HUES6 (cell line): ENCODE results near the gene ZFP37.
A peak's percentile ranks its signal among the peaks of the same experiment; 100 is the strongest.
"Not testable (repeated sequence)": the region's sequence is repeated elsewhere in the genome, so short reads cannot be mapped to it uniquely, and the experiment has no call there.

Experiments used
- H3K27ac ChIP-seq: 2 replicates; pipeline ENCODE4 v1.7.0; 2013; ENCODE audit warnings: low read depth, mild to moderate bottlenecking, low read length, inconsistent platforms
- H3K27me3 ChIP-seq: 2 replicates; pipeline ENCODE4 v1.6.1; 2013; ENCODE audit warnings: low read length; ENCODE audit not compliant: control insufficient read depth, insufficient read depth
- H3K36me3 ChIP-seq: 2 replicates; pipeline ENCODE4 v1.6.1; 2013; ENCODE audit warnings: low read length; ENCODE audit not compliant: control insufficient read depth, insufficient read depth
- H3K4me1 ChIP-seq: 2 replicates; pipeline ENCODE4 v1.6.1; 2013; ENCODE audit warnings: low read length; ENCODE audit not compliant: control insufficient read depth, insufficient read depth
- H3K4me3 ChIP-seq: 2 replicates; pipeline ENCODE4 v1.5.1; 2013; ENCODE audit warnings: low read depth, low read length
- H3K9ac ChIP-seq: one replicate; pipeline ENCODE4 v1.6.1; 2013; ENCODE audit warnings: mild to moderate bottlenecking, low read length
- H3K9me3 ChIP-seq: 2 replicates; pipeline ENCODE4 v1.6.1; 2013; ENCODE audit warnings: low read depth, low read length; ENCODE audit not compliant: control insufficient read depth, insufficient read depth

Gene ZFP37

DNA sequence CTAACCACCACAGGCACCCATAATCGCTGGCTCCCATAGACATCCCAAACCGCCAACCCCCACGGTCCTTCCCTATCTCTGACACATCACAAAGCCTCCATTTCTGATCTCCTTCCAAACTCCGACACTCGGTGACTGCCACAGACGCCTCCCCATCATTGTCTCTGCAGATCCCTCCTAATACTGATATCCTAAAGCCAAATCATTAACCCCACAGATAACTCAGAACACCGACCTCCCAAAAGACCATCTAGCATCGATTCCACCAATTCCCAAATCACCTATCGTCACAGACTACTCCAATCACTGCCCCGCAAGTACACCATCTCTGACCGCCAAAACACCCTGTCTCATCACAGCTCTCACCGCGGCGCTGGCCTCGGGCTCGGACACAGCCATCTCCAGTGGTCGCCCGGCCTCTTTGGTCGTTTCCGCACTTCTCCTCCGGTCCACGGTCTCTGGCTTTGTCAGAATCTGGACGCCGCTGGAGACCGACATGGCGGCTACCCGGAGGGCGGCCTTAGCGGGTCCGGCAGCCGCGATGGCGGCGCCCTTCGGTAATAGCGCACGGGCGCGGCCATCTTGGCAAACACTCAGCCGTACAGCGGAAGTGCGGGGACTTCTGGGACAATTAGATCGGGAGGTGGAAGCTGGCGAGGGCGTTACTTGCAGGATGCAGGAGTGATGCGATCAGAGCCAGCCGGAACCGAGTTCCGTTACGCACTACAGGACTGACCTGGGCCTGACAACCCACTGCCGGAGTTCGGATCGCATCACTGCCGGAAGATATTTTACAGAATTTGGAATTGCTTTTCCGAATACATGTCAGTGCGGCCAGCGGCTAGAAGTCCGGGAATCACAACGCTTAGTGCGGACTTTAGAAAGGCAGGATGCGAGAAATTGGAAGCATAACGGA, at the start of gene ZFP37:
Gene ZFP37, minus strand, starts transcription at position 534 of the 916 bp plus-strand sequence. Its CDS starts 36 bp downstream, at position 498.
- H3K36me3 ChIP-seq: no peaks in the 10 kb centered on the region
- H3K9ac ChIP-seq: peak within 1 kb of the TSS; percentile 75
- no peak within 1 kb of the TSS for H3K27ac ChIP-seq
- H3K9me3 ChIP-seq: peaks cover 53% of the 10 kb centered on the region
- no peaks in the 10 kb centered on the region for H3K4me1 ChIP-seq
- peaks cover 11% of the 10 kb centered on the region; the same call in 1 of the 2 replicates for H3K27me3 ChIP-seq
- peak within 1 kb of the TSS; percentile 91 for H3K4me3 ChIP-seq

- H3K4me1 ChIP-seq, H3K27ac ChIP-seq, H3K9me3 ChIP-seq, H3K36me3 ChIP-seq, H3K4me3 ChIP-seq, H3K9ac ChIP-seq: not testable (repeated sequence)
- H3K27me3 ChIP-seq: peaks cover 18% of the 10 kb centered on the region
Observed at GRCh38 chr9:113105345-113105744, 48.8 kb upstream of the ZFP37 start.

- H3K27me3 ChIP-seq: peaks cover 68% of the 10 kb centered on the region
- no peak overlapping the region for H3K4me3 ChIP-seq
- H3K27ac ChIP-seq: no peak overlapping the region
- H3K9ac ChIP-seq: no peak overlapping the region
- no peaks in the 10 kb centered on the region for H3K4me1 ChIP-seq
- H3K9me3 ChIP-seq: peaks cover 2% of the 10 kb centered on the region; the same call in 1 of the 2 replicates
- H3K36me3 ChIP-seq: no peaks in the 10 kb centered on the region
Observed at GRCh38 chr9:113095561-113095960, 39.0 kb upstream of the ZFP37 start.

GRCh38 chr9:113089924-113090323, 33.4 kb upstream of the ZFP37 start:
- H3K4me3 ChIP-seq, H3K9me3 ChIP-seq, H3K9ac ChIP-seq, H3K36me3 ChIP-seq, H3K27ac ChIP-seq, H3K4me1 ChIP-seq: not testable (repeated sequence)
- H3K27me3 ChIP-seq: peaks cover 47% of the 10 kb centered on the region

DNA sequence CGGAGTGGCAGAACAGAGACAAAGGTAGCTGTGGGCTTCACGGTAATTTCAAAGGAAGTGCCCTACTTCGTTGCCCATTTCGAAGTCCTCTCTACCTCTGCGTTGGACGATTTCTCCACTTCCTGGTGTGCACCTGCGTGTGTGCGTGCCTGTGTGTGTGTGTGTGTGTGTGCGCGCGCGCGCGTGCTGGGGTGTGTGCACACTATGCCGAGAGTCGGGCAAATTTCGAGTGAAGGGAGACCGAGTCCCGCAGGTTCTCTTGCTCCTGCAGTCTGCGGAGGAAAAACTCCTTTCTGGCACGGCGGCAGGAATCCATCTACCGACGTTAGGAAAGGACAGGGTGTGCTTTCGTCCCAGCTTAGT, 32.6 kb upstream of the ZFP37 start:
- not testable (repeated sequence) for H3K9me3 ChIP-seq, H3K27ac ChIP-seq, H3K36me3 ChIP-seq, H3K4me1 ChIP-seq, H3K4me3 ChIP-seq, H3K9ac ChIP-seq
- peaks cover 43% of the 10 kb centered on the region for H3K27me3 ChIP-seq

DNA sequence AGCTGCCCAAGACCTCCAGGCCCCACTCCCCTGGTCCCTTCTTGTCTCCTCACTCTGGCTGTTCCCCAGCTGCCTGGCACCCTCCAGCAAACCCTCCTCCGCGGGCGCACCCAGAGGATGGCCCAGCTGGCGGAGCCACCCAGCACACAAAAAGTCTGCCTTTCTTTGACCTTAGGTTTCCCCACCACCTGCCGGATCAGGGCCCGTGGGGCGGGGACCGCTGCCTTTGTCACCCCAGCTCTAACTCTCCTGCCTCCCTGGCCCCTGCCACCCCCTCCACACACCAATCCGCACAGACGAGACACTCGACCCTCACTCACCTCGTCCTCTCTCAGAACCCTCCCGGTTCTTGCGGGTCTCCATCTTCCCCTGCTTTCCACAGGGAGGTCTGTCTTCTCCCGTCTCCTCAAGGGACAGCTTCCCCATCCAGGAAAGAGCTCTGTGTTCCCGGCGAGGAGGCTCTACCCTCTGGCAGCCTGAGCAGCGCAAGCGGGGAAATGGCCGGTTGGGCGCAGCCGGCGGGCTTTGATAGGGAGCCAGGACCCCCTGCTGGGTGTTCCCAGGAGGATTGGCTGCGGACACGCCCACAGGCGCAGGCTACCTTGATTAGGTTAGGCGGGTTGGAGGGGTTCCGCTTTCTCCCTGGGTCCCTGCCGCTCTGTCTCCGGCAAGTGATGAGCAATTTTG, 32.1 kb upstream of the ZFP37 start:
- not testable (repeated sequence) for H3K4me3 ChIP-seq, H3K9ac ChIP-seq, H3K36me3 ChIP-seq, H3K27ac ChIP-seq, H3K4me1 ChIP-seq, H3K9me3 ChIP-seq
- peaks cover 38% of the 10 kb centered on the region for H3K27me3 ChIP-seq

GRCh38 chr9:113062932-113063310, 6.4 kb upstream of the ZFP37 start:
- not testable (repeated sequence) for H3K27ac ChIP-seq, H3K9ac ChIP-seq, H3K4me3 ChIP-seq, H3K4me1 ChIP-seq, H3K36me3 ChIP-seq
- Histone ChIP-seq H3K9me3 (peaks cover 12% of the 10 kb centered on the region; the same call in 1 of the 2 replicates), H3K27me3 (peaks cover 19% of the 10 kb centered on the region; the same call in 1 of the 2 replicates)

DNA sequence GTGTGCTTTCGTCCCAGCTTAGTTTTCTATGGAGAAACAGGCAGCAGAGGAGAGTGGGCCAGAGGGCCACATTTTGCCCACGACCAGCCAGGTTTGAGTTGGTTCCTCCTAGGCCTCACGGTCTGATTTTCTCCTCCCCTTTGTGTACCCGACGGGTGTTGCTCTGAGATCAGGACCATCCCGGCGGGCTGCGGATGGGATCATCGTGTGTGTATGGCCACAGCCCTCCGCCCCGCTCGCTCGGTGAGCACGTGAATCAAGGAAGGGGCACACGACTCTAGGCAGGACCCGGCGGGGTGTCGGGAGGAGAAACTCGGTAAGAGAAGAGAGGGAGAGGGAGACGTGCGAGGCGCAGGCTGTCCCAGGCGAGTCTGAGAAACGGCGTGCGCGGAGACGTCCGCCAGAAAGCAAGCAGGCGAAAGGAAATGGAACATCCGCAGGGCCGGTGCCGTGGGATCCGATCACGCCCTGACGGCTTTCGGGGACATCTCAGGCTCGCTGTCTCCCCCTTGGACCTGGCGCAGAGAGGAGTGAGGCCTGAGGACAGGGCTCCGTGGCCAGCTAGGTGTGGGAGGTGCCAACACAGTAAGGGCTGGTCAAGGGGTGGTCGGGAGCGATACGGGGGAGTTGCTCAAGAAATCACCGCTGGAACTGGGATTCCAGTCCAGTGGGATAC, 5.9 kb upstream of the ZFP37 start:
- H3K9me3 ChIP-seq: peaks cover 12% of the 10 kb centered on the region; the same call in 1 of the 2 replicates
- H3K4me3 ChIP-seq, H3K27ac ChIP-seq, H3K4me1 ChIP-seq, H3K36me3 ChIP-seq, H3K9ac ChIP-seq: not testable (repeated sequence)
- H3K27me3 ChIP-seq: peaks cover 19% of the 10 kb centered on the region; the same call in 1 of the 2 replicates

DNA sequence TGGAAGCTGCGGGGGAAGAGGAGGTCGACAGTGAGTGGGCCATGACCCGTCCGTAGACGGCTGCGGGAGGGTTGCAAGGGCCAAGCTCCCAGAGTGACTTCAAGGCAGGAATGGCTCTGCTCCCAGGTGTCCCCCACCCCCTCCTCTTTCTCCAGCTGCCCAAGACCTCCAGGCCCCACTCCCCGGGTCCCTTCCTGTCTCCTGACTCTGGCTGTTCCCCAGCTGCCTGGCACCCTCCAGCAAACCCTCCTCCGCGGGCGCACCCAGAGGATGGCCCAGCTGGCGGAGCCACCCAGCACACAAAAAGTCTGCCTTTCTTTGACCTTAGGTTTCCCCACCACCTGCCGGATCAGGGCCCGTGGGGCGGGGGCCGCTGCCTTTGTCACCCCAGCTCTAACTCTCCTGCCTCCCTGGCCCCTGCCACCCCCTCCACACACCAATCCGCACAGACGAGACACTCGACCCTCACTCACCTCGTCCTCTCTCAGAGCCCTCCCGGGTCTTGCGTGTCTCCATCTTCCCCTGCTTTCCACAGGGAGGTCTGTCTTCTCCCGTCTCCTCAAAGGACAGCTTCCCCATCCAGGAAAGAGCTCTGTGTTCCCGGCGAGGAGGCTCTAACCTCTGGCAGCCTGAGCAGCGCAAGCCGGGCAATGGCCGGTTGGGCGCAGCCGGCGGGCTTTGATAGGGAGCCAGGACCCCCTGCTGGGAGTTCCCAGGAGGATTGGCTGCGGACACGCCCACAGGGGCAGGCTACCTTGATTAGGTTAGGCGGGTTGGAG, 4.7 kb upstream of the ZFP37 start:
- H3K36me3 ChIP-seq, H3K9ac ChIP-seq, H3K4me3 ChIP-seq, H3K27ac ChIP-seq, H3K4me1 ChIP-seq: not testable (repeated sequence)
- peaks cover 12% of the 10 kb centered on the region; the same call in 1 of the 2 replicates for H3K9me3 ChIP-seq
- peaks cover 19% of the 10 kb centered on the region; the same call in 1 of the 2 replicates for H3K27me3 ChIP-seq

DNA sequence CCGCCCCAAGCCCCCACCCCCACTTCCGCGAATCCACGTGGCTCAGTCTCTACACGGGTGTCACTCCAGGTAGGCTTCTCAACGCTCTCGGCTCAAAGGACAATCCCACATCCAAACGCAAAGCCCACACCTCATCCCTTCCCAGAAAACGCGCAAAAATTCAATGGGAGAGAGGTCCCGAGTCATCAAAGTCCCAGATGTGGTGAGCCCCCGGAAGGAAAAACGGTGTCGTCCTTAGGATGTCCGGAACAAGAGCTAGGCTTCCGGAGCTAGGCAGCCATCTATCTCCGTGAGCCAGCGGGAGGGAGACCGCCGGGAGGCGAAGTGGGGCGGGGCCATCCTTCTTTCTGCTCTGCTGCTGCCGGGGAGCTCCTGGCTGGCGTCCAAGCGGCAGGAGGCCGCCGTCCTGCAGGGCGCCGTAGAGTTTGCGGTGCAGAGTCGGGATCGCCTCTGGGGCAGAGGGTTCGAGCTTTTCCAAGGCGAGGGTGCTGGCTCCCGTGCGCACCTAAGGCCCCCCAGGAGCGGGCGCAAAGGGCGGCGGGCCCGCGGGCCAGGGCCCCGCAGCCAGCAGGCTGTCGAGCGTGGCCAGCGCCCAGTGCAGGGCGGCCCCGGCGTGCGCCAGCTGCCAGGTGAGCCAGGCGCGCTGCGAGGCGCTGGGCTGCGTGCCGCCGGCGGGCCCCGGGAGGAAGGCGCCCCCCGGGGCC, 3.2 kb upstream of the ZFP37 start:
- H3K9ac ChIP-seq, H3K27ac ChIP-seq, H3K4me3 ChIP-seq, H3K36me3 ChIP-seq, H3K4me1 ChIP-seq: not testable (repeated sequence)
- Histone ChIP-seq H3K9me3 (peaks cover 21% of the 10 kb centered on the region; the same call in 1 of the 2 replicates), H3K27me3 (peaks cover 19% of the 10 kb centered on the region; the same call in 1 of the 2 replicates)
